Measurements from ENCODE around the gene CDK5RAP1. TPM values are rescaled to one million over a fixed set of nuclear protein-coding genes. Genes with fewer than 3 reads are reported as not detected.

The CDK5RAP1 gene
- total RNA-seq, 4 donors from 2014 or later: 22.3 to 33.3 (median 25.4) TPM

DNA sequence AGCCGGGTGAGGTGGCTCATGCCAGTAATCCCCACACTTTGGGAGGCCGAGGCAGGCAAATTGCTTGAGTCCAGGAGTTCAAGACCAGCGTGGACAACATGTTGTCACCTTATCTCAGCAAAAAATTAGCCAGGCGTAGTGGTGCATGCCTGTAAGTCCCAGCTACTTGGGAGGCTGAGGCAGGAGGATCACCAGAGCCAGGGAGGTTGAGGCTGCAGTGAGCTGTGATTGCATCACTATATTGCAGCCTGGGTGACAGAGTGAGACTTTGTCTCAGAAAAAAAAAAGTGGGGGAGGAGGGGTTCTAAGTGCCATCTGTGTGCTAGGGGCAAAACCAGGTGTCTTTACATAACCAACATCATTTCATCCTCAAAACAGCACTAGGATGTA lies 48.3 kb downstream of the CDK5RAP1 start:
- intact Hi-C loops (cut with DNase I; ENCODE audit: low total_unique reads): no loop called here
- DNase-seq (ENCODE audit: low spot score in 2 of 2): no peak
- no peak overlapping the region for H3K4me3 ChIP-seq (ENCODE audit: low read depth, poor library complexity, severe bottlenecking)
- 89 to 95% methylated on average over 4 of the region's 4 CpGs for WGBS, 2 donors
- TF ChIP-seq, protein P1, sequence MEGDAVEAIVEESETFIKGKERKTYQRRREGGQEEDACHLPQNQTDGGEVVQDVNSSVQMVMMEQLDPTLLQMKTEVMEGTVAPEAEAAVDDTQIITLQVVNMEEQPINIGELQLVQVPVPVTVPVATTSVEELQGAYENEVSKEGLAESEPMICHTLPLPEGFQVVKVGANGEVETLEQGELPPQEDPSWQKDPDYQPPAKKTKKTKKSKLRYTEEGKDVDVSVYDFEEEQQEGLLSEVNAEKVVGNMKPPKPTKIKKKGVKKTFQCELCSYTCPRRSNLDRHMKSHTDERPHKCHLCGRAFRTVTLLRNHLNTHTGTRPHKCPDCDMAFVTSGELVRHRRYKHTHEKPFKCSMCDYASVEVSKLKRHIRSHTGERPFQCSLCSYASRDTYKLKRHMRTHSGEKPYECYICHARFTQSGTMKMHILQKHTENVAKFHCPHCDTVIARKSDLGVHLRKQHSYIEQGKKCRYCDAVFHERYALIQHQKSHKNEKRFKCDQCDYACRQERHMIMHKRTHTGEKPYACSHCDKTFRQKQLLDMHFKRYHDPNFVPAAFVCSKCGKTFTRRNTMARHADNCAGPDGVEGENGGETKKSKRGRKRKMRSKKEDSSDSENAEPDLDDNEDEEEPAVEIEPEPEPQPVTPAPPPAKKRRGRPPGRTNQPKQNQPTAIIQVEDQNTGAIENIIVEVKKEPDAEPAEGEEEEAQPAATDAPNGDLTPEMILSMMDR (IDR thresholded peaks at IDR 0.05): no peak
- TF ChIP-seq POLR2A (IDR thresholded peaks at IDR 0.05): no peak

- DNase-seq (ENCODE audit: low spot score in 2 of 2): no peak
- intact Hi-C loops (cut with DNase I; ENCODE audit: low total_unique reads): no loop called here
Observed at GRCh38 chr20:33352258-33353012, 48.9 kb downstream of the CDK5RAP1 start.

DNA sequence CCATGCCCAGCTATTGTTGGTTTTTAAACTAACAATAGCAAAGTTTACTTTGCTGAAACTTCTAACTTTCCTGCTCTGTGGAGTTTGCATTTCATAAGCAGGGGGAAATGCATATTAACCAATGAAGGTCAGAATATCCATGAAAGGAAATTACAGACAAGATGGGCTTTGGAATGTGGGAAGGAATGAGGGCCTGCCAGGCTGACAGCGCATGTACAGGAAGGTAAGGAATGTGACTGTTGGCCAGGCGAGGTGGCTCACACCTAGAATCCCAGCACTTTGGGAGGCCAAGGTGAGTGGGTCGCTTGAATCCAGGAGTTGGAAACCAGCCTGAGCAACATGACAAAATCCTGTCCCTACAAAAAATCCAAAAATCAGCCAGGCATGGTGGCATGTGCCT lies 49.6 kb downstream of the CDK5RAP1 start:
- no peak overlapping the region for H3K4me3 ChIP-seq (ENCODE audit: low read depth, poor library complexity, severe bottlenecking)
- DNase-seq (ENCODE audit: low spot score in 2 of 2): no peak
- intact Hi-C loops (cut with DNase I; ENCODE audit: low total_unique reads): no loop called here
- 62 to 98% methylated on average over 3 of the region's 3 CpGs for WGBS, 2 donors
- no peak for TF ChIP-seq POLR2A (IDR thresholded peaks at IDR 0.05)
- TF ChIP-seq, protein P1 (IDR thresholded peaks at IDR 0.05): no peak

More at GRCh38 chr20:33352258-33353012, 48.9 kb downstream of the CDK5RAP1 start:
- WGBS, 2 donors: 79 to 84% methylated on average over 16 of the region's 16 CpGs
- no peak for TF ChIP-seq POLR2A (IDR thresholded peaks at IDR 0.05)
- TF ChIP-seq, protein P1 (IDR thresholded peaks at IDR 0.05): no peak
- no peak overlapping the region for H3K4me3 ChIP-seq (ENCODE audit: low read depth, poor library complexity, severe bottlenecking)

- H3K4me3 ChIP-seq (ENCODE audit: low read depth, poor library complexity, severe bottlenecking): no peak overlapping the region
- DNase-seq (ENCODE audit: low spot score in 2 of 2): no peak
- TF ChIP-seq POLR2A (IDR thresholded peaks at IDR 0.05): no peak
- TF ChIP-seq, protein P1 (IDR thresholded peaks at IDR 0.05): no peak
- WGBS, 2 donors: 92 to 100% methylated on average over 2 to 8 of the region's 8 CpGs
- intact Hi-C loops (cut with DNase I; ENCODE audit: low total_unique reads): no loop called here
Observed at GRCh38 chr20:33349493-33349892, 51.8 kb downstream of the CDK5RAP1 start.

DNA sequence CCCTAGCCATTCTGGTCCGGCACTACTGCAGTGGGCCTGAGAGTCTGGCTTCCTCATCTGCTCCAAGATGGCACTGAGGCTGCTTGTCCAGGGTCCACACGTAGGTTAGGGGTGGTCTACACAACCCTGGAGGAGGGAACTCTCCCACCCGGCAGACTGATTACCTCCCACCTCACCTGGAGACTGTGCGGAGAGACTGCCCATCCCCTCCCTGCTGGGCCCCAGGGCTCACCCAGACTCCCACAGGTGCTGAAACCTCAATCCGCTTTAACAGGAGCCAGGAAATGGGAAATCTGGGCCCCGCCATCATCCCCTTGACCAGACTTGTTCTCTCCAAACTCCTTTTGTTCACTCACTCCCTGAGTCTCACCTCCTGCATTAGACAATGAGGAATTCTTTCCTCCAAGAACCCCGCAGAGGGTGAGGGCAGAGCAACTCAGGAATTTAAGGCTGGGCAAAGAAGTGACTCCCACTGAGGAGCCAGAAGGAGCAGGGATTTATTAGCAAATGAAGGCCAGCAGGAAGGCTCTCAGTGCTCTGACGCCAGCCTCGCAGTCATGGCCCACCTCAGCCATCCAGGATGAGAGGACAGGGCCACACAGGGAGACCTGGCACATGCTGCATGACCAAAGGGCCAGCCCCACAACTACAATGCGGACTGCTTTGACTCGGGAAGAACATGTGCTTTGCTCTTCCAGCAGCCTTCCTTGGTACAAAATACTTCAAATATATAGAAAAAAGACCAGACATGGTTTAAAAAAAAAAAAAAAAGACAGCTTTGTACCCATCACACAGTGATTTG lies 53.0 kb downstream of the CDK5RAP1 start:
- no peak for TF ChIP-seq POLR2A (IDR thresholded peaks at IDR 0.05)
- TF ChIP-seq, protein P1 (IDR thresholded peaks at IDR 0.05): no peak
- H3K4me3 ChIP-seq (ENCODE audit: low read depth, poor library complexity, severe bottlenecking): no peak overlapping the region
- intact Hi-C loops (cut with DNase I; ENCODE audit: low total_unique reads): no loop called here
- 83 to 87% methylated on average over 9 to 11 of the region's 11 CpGs for WGBS, 2 donors
- DNase-seq (ENCODE audit: low spot score in 2 of 2): no peak
